H9 (cell line): ENCODE results near the gene CERK. TPM values are rescaled to one million over a fixed set of nuclear protein-coding genes. Genes with fewer than 3 reads are reported as not detected.

Source experiments
- DNase-seq: peaks from one replicate; pipeline ENCODE4 v3.0.0-alpha.2; 2017
- H2AFZ ChIP-seq: one replicate; pipeline ENCODE4 v1.6.1; 2013; ENCODE audit warnings: mild to moderate bottlenecking, low read length, control low read depth, moderate library complexity
- H2AK5ac ChIP-seq: 2 replicates; pipeline ENCODE4 v1.6.1; 2013; ENCODE audit warnings: low read length, control low read depth, mixed read lengths; ENCODE audit not compliant: insufficient read length
- H2BK120ac ChIP-seq: one replicate; pipeline ENCODE4 v1.6.1; 2013; ENCODE audit warnings: low read depth, mild to moderate bottlenecking, low read length, control low read depth, inconsistent platforms; ENCODE audit not compliant: poor library complexity, severe bottlenecking
- H2BK12ac ChIP-seq: 2 replicates; pipeline ENCODE4 v1.6.1; 2013; ENCODE audit warnings: low read length, control low read depth, mixed read lengths, low read depth; ENCODE audit not compliant: insufficient read length
- H2BK15ac ChIP-seq: 2 replicates; pipeline ENCODE4 v1.6.1; 2013; ENCODE audit warnings: low read depth, low read length, control low read depth
- H2BK20ac ChIP-seq: one replicate; pipeline ENCODE4 v1.6.1; 2013; ENCODE audit warnings: low read depth, mild to moderate bottlenecking, low read length, control low read depth, inconsistent platforms; ENCODE audit not compliant: poor library complexity, severe bottlenecking
- H2BK5ac ChIP-seq: 2 replicates; pipeline ENCODE4 v1.6.1; 2013; ENCODE audit warnings: low read length, control low read depth, mixed read lengths; ENCODE audit not compliant: insufficient read length
- H3K14ac ChIP-seq: 2 replicates; pipeline ENCODE4 v1.6.1; 2013; ENCODE audit warnings: low read length, control low read depth; ENCODE audit not compliant: insufficient read depth
- H3K18ac ChIP-seq: 2 replicates; pipeline ENCODE4 v1.6.1; 2013; ENCODE audit warnings: low read depth, mild to moderate bottlenecking, mixed read lengths, low read length, control low read depth; ENCODE audit not compliant: insufficient read length
- H3K23ac ChIP-seq: 2 replicates; pipeline ENCODE4 v1.6.1; 2013; ENCODE audit warnings: low read length, control low read depth, mixed read lengths, low read depth; ENCODE audit not compliant: insufficient read length
- H3K23me2 ChIP-seq: 2 replicates; pipeline ENCODE4 v1.6.1; 2013; ENCODE audit warnings: low read depth, mild to moderate bottlenecking, mixed read lengths, low read length, control low read depth; ENCODE audit not compliant: insufficient read length, poor library complexity, severe bottlenecking
- H3K27ac ChIP-seq: 2 replicates; pipeline ENCODE4 v1.5.1; 2013; ENCODE audit warnings: low read length, control low read depth, mixed read lengths, low read depth; ENCODE audit not compliant: insufficient read length
- H3K27me3 ChIP-seq: 2 replicates; pipeline ENCODE4 v1.6.1; 2013; ENCODE audit warnings: low read length, control low read depth, inconsistent platforms; ENCODE audit not compliant: insufficient read depth
- H3K4ac ChIP-seq: 2 replicates; pipeline ENCODE4 v1.6.1; 2013; ENCODE audit warnings: low read depth, mild to moderate bottlenecking, control low read depth, inconsistent platforms, low read length, moderate library complexity
- H3K4me1 ChIP-seq: 2 replicates; pipeline ENCODE4 v1.6.1; 2013; ENCODE audit warnings: low read length, control low read depth, inconsistent platforms; ENCODE audit not compliant: insufficient read depth
- H3K4me2 ChIP-seq: 2 replicates; pipeline ENCODE4 v1.6.1; 2013; ENCODE audit warnings: low read length, control low read depth, mixed read lengths; ENCODE audit not compliant: insufficient read length, insufficient read depth
- H3K56ac ChIP-seq: 2 replicates; pipeline ENCODE4 v1.6.1; 2013; ENCODE audit warnings: low read depth, mild to moderate bottlenecking, mixed read lengths, low read length, control low read depth; ENCODE audit not compliant: insufficient read length
- H3K79me1 ChIP-seq: 2 replicates; pipeline ENCODE4 v1.6.1; 2013; ENCODE audit warnings: low read depth, mild to moderate bottlenecking, moderate library complexity, low read length, control low read depth, inconsistent platforms; ENCODE audit not compliant: insufficient read depth, poor library complexity, severe bottlenecking
- H3K79me2 ChIP-seq: 2 replicates; pipeline ENCODE4 v1.6.1; 2013; ENCODE audit warnings: low read length, control low read depth, inconsistent platforms; ENCODE audit not compliant: insufficient read depth
- H3K9ac ChIP-seq: 2 replicates; pipeline ENCODE4 v1.6.1; 2013; ENCODE audit warnings: low read length, control low read depth, mixed read lengths; ENCODE audit not compliant: insufficient read length; ENCODE audit errors: extremely low read depth
- H3K9me3 ChIP-seq: one replicate; pipeline ENCODE4 v1.6.1; 2013; ENCODE audit warnings: low read depth, low read length, inconsistent platforms; ENCODE audit not compliant: control insufficient read depth
- H3T11ph ChIP-seq: one replicate; pipeline ENCODE4 v1.6.1; 2013; ENCODE audit warnings: mild to moderate bottlenecking, low read length, control low read depth, inconsistent platforms
- H4K20me1 ChIP-seq: one replicate; pipeline ENCODE4 v1.6.1; 2013; ENCODE audit not compliant: control insufficient read depth, insufficient read length, insufficient read depth
- H4K5ac ChIP-seq: 2 replicates; pipeline ENCODE4 v1.6.1; 2013; ENCODE audit warnings: low read depth, mild to moderate bottlenecking, mixed read lengths, low read length, control low read depth; ENCODE audit not compliant: insufficient read length
- H4K8ac ChIP-seq: replicated peaks from 2 replicates; pipeline ENCODE4 v1.6.1; 2013; ENCODE audit warnings: low read length, control low read depth, mixed read lengths, low read depth; ENCODE audit not compliant: insufficient read length
- H4K91ac ChIP-seq: 2 replicates; pipeline ENCODE4 v1.6.1; 2013; ENCODE audit warnings: low read depth, mild to moderate bottlenecking, moderate library complexity, mixed read lengths, low read length, control low read depth; ENCODE audit not compliant: insufficient read length
- H3K27ac Mint-ChIP-seq, 3 experiments: 2 replicates in 2 of 3; 3 replicates in 1 of 3; pipeline ENCODE4 v1.8.0; 2020 to 2021; ENCODE audit warnings: mixed read lengths in 3 of 3, mild to moderate bottlenecking in 1 of 3, moderate library complexity in 1 of 3
- H3K27me3 Mint-ChIP-seq: 2 replicates; pipeline ENCODE4 v1.8.0; 2021; ENCODE audit warnings: low read depth, mild to moderate bottlenecking, moderate library complexity, mixed read lengths
- H3K36me3 Mint-ChIP-seq, 3 experiments: 2 replicates in 2 of 3; 3 replicates in 1 of 3; pipeline ENCODE4 v1.8.0; 2020 to 2021; ENCODE audit warnings: low read depth in 3 of 3, mixed read lengths in 3 of 3; ENCODE audit not compliant: insufficient read depth in 1 of 3
- H3K4me1 Mint-ChIP-seq, 2 experiments: 2 replicates each; pipeline ENCODE4 v1.8.0; 2020; ENCODE audit warnings: mixed read lengths in 2 of 2
- H3K4me3 Mint-ChIP-seq, 2 experiments: 2 replicates in 1 of 2; 3 replicates in 1 of 2; pipeline ENCODE4 v1.8.0; 2020 to 2021; ENCODE audit warnings: mild to moderate bottlenecking in 2 of 2, mixed read lengths in 2 of 2, moderate library complexity in 1 of 2
- H3K9me3 Mint-ChIP-seq, 2 experiments: 2 replicates in 1 of 2; 3 replicates in 1 of 2; pipeline ENCODE4 v1.8.0; 2020; ENCODE audit warnings: mild to moderate bottlenecking in 2 of 2, mixed read lengths in 2 of 2, moderate library complexity in 1 of 2
- CTCF ChIP-seq: fragments of 200-600 bp; sonication (generic); conservative IDR thresholded peaks from 3 replicates; pipeline ENCODE4 v1.8.0; 2021; ENCODE audit warnings: antibody characterized with exemption, mild to moderate bottlenecking
- WGBS: extraction: QIAGEN DNeasy Blood & Tissue Kit; methylation state at CpG from one replicate; pipeline ENCODE4 v1.1.7; 2013; ENCODE audit warnings: missing lambda C conversion rate, low lambda C conversion rate, mixed read lengths; ENCODE audit not compliant: insufficient read length; ENCODE audit errors: extremely low coverage; 5-methylcytosine and 5-hydroxymethylcytosine counted together
- total RNA-seq: library from RNA; stranded (reverse); gene quantifications from 2 replicates; pipeline ENCODE4 v1.2.1, GENCODE V29; 2021

CERK gene
- total RNA-seq, 1 experiment from 2014 or later = 47.1 TPM

- Histone ChIP-seq H2BK120ac (no peak overlapping the region), H2BK5ac (no peak overlapping the region), H3K9ac (no peak overlapping the region), H3K79me2 (no peaks in the 10 kb centered on the region), H4K20me1 (no peaks in the 10 kb centered on the region), H2BK20ac (no peak overlapping the region), H3K27me3 (no peaks in the 10 kb centered on the region), H3K23ac (no peak overlapping the region), H4K91ac (no peak overlapping the region), H3K18ac (no peak overlapping the region), H3K79me1 (no peaks in the 10 kb centered on the region), H3K27ac (no peak overlapping the region), H3K23me2 (no peaks in the 10 kb centered on the region), H2BK15ac (no peak overlapping the region), H4K8ac (no peak overlapping the region), H3K4me1 (no peaks in the 10 kb centered on the region), H3K56ac (no peak overlapping the region), H3K14ac (no peak overlapping the region), H4K5ac (no peak overlapping the region), H3K4me2 (no peak overlapping the region), H3K4ac (no peak overlapping the region), H3K9me3 (no peaks in the 10 kb centered on the region), H3T11ph (no peak overlapping the region), H2AK5ac (no peak overlapping the region), H2AFZ (no peak overlapping the region), H2BK12ac (no peak overlapping the region)
- Mint-ChIP-seq H3K4me1 (peaks cover 12 to 13% of the 10 kb centered on the region in 2 experiments), H3K36me3 (peaks cover 18 to 83% (median 76%) of the 10 kb centered on the region in 3 experiments; a peak in 6 of 7 replicates), H3K27ac (0 out of 7 replicates have a peak overlapping the region, but pooled peaks of 1 of the 3 experiments have one; percentile 28), H3K4me3 (no peak overlapping the region), H3K27me3 (no peaks in the 10 kb centered on the region), H3K9me3 (no peaks in the 10 kb centered on the region)
- DNase-seq = no peak
- no CpG with 5 or more reads among the region's 13 CpGs for WGBS
- no peak for TF ChIP-seq CTCF
Measured at GRCh38 chr22:46707305-46707704, 30.7 kb downstream of the CERK start.
